GM19035 (cell line): Measurements from ENCODE around the gene IPO13.

Experiments used
- ATAC-seq: cut with Tn5 transposase; IDR thresholded peaks from one replicate; pipeline ENCODE4 v1.9.1; 2021; ENCODE audit not compliant: unreplicated experiment

Gene IPO13

DNA sequence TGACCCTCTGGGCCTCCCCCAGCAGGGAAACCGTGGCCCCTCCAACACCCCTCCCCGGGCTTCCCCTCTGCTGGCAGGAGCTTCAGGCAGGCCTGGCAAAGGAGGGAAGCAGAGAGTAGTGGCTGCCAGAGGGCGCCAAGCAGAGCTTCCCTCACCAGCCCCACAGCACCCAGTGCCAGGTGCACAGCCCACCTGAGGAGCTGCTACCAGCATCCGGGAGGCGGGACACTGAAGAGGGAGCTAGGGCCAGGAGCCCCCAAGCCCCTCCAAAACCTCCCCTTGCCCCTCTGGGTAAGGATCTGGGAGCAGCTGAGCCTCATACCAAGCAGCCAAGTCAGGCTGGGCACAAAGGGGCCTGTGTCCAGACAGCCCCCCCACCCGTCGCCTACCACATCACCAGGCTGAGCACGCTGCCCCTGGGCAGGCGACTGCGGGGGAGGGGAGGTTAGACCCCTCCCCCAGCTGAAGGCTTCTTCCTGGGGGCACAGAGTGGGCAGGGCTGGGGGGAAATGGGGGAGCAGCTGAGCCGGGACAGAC, 64.3 kb downstream of the IPO13 start:
- ATAC-seq, result no peak

DNA sequence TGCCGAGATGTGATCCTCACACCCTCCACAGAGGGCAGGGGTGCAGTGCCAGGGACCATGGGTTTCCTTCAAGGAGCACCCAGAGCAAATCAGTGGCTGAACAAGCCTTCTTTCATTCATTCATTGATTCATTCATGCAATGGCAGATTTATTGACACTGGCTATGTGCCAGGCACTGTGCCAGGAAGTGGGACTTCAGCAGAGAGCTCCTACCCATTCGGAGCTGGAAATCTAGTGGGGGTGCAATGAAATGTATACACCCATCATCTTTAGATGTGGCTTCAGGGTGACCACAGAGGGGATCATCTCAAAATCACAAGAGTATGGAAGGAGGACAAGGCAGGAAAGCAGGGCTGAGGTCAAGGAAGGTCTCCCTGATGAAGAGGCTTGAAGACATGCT, 65.7 kb downstream of the IPO13 start:
- no peak for ATAC-seq

DNA sequence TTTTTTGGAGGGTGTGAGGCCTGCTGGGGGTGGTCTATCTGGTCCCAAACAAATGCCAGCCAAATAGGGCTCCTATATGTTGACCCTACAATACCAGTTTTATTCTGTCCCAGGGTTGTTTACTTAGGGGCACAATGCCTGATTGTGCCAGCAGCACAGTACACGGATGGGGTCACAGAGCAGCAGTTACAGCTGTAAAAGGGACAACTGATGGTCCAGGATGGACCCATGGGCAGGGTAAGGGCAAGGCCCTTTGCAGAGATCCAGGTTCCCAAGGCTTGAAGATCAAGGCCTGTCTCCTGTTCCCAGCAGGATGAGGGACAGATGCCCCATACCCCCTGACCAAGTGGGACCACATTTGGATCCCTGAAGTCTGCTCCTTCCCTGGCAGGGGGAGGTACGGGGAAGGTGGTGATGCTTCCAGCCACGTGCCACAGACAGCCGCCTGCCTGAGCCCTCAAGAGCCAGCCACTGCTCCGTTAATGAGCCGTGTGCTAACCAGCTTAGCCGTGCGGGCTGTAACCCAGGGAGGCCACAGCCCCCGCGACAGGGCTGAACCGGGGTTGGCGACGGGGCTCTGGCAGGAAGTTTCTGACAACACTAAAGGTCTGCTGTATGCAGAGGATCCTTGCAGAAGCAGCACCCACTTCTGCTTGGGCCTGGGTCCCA, 66.3 kb downstream of the IPO13 start:
- no peak for ATAC-seq

DNA sequence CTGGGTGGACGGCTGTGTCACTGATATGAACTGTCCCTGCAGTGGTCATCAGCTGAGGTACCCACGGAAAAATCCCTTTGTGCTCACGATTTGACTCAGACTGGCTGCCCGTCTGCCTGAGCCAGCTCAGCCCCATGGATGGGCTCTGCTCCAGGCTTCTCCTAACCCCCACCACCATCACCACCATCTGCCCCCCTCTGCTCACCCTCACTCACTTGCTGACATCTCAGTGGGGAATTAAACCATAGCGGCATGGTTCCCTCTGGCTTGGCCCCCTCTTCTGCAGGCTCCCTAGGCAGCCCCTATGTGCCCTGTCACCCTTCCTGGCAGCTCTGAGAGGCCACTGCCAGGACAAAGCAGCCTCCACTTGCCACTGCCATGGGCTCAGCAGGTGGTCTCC, 67.2 kb downstream of the IPO13 start:
- no peak for ATAC-seq

DNA sequence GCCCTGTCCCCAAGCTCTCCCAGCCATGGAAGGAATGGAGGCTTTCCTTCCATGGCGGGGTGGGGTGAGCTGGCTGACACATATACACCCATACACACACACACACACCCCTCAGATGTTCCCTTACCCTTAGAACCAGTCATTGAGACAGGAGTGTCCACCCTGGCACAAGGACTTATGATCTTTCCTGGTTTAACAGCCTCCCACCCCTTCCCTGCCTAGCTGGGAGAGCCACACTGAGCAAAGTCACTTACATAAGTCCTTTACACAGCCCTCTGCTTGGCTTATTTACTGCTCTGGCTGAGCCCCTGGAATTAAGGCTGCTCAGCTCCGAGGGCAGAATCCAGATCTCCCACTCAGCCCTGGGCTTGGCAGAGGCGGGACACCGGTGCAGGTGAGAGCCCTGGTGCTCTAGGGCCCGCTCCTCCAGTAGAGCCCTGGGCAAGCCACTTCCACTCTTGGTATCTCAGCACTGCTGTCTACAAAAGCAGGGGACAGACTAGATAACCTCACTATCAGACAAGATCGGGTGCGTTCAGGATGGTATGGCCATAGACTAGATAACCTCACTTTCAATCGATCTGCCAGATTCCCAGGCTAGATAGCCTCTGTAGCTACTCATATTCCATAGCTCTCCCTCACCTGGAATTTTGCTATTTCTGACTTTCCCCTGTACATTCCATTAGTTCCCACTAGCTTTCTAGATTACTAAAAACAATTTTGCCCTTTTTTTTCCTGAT, 67.8 kb downstream of the IPO13 start:
- no peak for ATAC-seq

DNA sequence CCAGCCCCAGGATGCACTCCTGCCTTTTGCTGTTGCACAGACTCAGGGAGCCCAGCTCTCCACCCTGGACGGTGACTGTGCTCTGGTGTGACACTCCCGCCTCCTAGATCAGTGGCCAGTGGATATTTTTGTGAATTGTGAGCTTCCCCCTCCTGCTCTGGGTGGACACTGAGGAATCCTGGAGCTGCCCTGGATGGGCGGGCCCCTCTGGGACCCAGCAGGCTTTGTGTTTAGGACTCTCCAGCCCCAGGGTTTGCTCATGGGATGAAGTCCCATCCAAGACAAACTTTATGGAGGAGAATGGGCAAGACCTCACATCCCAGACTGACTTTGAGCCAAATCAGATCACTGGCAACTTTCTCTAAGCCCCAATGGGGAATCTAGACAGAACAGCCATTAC, 68.5 kb downstream of the IPO13 start:
- no peak for ATAC-seq

DNA sequence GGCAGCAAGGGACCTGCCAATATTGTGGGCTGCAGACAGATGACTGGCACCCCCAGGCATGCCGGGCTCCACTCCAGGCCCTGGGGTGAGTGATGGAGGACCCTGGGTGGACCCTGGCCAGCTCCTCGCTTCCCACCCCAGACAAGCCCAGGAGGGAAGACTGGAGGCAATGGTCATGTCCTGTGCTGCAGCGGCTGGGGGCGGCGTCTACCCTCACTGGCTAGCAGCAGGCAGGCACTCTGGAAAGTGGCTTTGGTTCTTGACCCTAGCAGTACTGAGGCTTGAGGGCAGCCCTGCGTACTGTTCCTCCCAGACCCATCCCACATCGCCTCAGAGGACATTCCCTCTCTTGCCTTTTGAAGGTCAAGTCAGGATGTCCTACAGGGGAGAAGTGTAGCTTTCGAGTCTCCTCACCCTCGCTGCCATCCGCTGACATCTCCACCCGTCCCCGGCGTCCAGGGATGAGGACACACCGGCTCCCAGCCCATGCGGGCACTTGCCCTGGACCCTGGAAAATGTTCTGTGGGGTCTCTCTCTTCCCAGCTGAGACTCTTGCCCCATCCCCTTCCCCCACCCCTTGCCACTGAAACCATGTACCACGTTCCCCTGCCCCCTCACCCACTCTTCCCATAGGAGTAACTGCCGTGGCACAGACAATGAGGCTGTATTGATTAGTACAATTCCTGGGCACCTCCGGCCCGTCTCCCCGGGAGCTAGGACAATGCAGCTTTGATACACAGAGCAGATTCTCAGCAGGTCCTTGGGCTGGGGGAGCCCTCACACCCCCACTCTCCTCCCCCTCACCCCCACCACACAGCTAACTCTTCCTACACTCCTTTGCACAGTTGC, 69.5 kb downstream of the IPO13 start:
- no peak for ATAC-seq

DNA sequence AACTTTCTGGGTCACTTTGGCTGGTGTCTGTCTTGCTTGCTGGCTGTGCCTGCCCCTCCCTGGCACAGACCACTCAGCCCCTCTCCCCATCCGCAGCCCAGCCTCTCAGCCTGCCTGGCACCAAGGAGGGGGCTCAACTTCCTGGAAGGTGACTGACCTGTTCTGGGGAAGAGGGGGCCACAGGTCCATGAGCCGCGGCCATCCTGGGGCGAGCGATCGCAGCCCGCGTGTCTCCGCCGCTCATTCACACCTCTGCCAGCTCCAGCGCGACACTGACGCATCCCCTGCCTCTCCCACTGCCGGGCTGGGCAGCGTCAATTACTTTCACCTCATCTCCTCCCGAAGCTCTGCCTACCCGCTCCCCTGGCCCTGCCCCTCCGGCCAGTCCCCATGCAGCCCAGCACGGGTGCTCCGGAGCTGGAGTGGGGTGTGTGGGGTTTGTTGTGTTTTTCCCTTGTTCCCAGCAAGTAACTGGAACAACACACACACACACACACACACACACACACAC, 70.2 kb downstream of the IPO13 start:
- ATAC-seq, result no peak
